ENCODE results near the gene TCF20. TPM values are rescaled to one million over a fixed set of nuclear protein-coding genes. Genes with fewer than 3 reads are reported as not detected.

TCF20 gene
- total and polyA plus RNA-seq, 9 donors = 6.7 to 15.6 (median 10.4) TPM

DNA sequence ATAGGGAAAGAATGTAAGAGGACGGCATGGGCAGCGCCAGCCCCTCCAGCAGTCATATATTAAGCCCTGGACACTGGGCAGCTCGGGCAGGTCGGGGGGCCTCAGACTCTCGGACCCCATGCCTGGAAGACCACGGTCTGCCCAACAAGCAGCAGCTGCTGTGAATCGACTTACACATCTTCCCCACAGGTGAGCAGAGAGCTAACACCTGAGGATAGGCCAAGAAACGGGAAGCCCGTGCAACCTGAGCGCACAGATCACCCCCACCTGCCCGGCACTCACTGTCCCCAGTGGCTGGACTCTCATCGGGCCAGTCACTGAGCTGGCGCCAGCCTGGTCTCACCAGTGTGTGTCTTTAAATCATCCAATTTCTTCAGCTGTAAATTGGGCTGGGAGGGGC lies 4.7 kb upstream of the TCF20 start:
- no peak for DNase-seq
- H3K27me3 ChIP-seq (ENCODE audit: control insufficient read depth, insufficient read depth, low read length) = peaks cover 56% of the 10 kb centered on the region
- H3K27ac ChIP-seq (ENCODE audit: low read length) = no peak overlapping the region
- peaks cover 4% of the 10 kb centered on the region for H3K4me1 ChIP-seq (ENCODE audit: control insufficient read depth, insufficient read depth, low read length)
- H3K9me3 ChIP-seq (replicated peaks; ENCODE audit: control insufficient read depth, low read depth, low read length) = no peaks in the 10 kb centered on the region
- no peak overlapping the region for H3K4me3 ChIP-seq (ENCODE audit: low read length)
- no peaks in the 10 kb centered on the region for H3K36me3 ChIP-seq (ENCODE audit: control insufficient read depth, insufficient read depth, low read length)
- 82% methylated on average over 13 of the region's 13 CpGs for WGBS (ENCODE audit: insufficient coverage)

DNA sequence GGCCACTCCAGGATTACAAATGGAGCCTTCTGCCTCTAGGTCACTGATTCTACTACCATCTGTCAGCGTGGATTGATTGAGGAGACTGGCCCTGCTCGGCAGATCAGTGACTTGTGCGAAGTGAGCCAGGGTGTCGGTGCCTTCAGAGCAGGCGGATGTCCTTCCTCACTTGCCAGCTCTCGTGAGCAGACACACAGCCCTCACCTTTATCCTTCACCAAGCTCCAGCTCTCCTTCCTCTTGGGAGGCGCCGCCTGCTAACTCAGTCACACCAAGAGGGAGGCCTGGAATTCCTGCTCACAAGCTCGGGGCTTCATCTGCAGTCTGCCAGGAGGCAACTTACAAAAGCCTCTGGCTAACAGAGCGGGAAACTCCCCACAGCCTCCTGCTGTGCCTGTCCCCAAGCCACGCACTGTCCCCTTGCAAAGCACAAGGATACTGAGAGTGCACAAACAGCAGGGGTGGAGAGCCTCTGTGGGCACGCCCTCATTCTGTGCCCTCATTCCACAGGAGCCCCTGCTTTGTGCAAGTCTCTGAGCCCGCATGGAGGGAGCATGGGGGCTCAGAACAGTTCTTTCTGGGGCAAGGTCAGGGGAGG lies 3.5 kb upstream of the TCF20 start:
- 44% methylated on average over 12 of the region's 13 CpGs for whole genome bisulfite sequencing (ENCODE audit: insufficient coverage)
- Histone ChIP-seq H3K4me3 (ENCODE audit: low read length) (no peak overlapping the region), H3K27ac (ENCODE audit: low read length) (no peak overlapping the region), H3K9me3 (replicated peaks; ENCODE audit: control insufficient read depth, low read depth, low read length) (no peaks in the 10 kb centered on the region), H3K36me3 (ENCODE audit: control insufficient read depth, insufficient read depth, low read length) (no peaks in the 10 kb centered on the region), H3K4me1 (ENCODE audit: control insufficient read depth, insufficient read depth, low read length) (peaks cover 4% of the 10 kb centered on the region), H3K27me3 (ENCODE audit: control insufficient read depth, insufficient read depth, low read length) (peaks cover 45% of the 10 kb centered on the region)
- no peak for DNase-seq

DNA sequence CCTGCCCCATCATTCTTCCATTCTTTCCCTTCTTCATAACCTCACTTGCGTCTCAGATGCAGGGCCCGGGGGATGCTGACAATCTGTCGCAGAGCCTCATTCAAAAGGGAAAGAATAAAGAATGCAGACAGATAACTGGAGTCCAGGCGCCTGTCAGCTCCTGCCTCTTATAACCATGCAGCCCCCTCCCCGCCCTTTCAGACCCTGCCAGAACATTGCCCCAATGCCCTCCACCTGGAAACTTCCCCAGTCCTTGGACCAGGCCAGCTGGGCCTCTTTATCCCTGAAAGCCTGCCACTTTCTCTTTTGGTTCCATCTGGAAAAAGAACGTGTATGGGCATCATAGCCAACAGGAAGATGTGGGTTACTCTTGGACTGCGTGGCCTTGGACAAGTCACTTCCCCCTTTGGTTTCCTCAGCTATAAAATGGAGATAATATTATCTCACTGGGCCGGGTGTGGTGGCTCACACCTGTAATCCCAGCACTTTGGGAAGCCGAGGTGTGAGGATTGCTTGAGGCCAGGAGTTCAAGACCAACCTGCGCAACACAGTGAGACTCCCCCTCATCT lies 2.1 kb upstream of the TCF20 start:
- Histone ChIP-seq H3K27ac (ENCODE audit: low read length) (no peak overlapping the region), H3K4me1 (ENCODE audit: control insufficient read depth, insufficient read depth, low read length) (peaks cover 9% of the 10 kb centered on the region), H3K4me3 (ENCODE audit: low read length) (no peak overlapping the region)

DNA sequence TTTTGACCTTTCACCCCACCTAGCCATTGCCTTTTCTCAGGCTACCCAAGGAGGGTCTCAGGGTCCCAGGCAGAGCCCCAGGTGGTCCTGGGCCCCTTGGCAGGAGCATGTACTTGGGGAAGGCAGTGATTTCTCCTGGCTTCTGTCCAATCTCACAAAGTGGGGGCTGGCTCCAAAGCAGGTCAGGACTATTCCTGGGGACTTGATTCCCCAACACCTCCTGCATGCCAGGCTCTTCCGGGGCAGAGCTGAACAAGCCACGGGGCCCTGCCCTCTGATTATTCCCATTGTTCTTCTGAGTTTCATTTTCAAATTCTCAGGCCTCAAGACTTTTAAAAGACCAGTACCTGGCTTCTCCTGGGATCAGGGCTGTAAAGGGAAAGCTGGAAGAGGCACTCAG lies 1.5 kb upstream of the TCF20 start:
- Histone ChIP-seq H3K4me1 (ENCODE audit: control insufficient read depth, insufficient read depth, low read length) (peaks cover 9% of the 10 kb centered on the region), H3K27ac (ENCODE audit: low read length) (no peak overlapping the region), H3K4me3 (ENCODE audit: low read length) (no peak overlapping the region), H3K9me3 (replicated peaks; ENCODE audit: control insufficient read depth, low read depth, low read length) (no peaks in the 10 kb centered on the region), H3K27me3 (ENCODE audit: control insufficient read depth, insufficient read depth, low read length) (peaks cover 27% of the 10 kb centered on the region), H3K36me3 (ENCODE audit: control insufficient read depth, insufficient read depth, low read length) (no peaks in the 10 kb centered on the region)
- WGBS (ENCODE audit: insufficient coverage) = 100% methylated on average over 1 of the region's 2 CpGs
- no peak for DNase-seq

More for the DNA sequence above, 2.1 kb upstream of the TCF20 start:
- peaks cover 31% of the 10 kb centered on the region for H3K27me3 ChIP-seq (ENCODE audit: control insufficient read depth, insufficient read depth, low read length)
- H3K9me3 ChIP-seq (replicated peaks; ENCODE audit: control insufficient read depth, low read depth, low read length) = no peaks in the 10 kb centered on the region
- H3K36me3 ChIP-seq (ENCODE audit: control insufficient read depth, insufficient read depth, low read length) = no peaks in the 10 kb centered on the region
- WGBS (ENCODE audit: insufficient coverage) = 93% methylated on average over 5 of the region's 10 CpGs
- DNase-seq = no peak

DNA sequence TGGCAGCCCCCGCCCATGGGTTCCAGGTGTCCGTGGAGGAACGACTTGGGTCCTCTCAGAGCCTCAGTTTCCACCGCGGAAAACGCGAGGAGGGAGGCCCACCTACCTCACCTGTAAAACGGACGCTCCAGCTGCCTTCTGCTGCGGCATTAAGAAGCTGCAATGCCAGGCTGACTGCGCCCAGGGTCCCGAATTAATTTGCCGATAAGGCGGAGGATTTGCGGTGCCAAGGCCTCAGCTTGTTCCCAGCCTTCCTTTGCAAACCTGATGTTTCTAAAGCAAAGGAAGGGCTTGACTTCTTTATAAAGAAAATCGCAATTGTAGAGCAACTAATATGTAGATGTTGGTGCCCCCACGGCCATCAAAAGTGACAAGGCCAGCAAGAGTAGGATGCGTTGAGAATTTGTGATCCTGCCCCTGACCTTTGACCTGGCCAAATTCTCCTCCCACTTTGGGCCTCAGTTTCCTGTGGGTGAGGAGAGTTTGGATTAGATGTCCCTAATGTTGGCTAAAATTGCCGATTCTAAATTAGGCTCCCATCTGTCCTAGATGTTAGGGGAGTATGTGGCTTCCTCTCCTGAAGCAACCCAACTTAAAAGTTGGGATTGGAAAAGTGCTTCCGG lies 849 bp upstream of the TCF20 start:
- H3K27me3 ChIP-seq (ENCODE audit: control insufficient read depth, insufficient read depth, low read length) = peaks cover 23% of the 10 kb centered on the region
- DNase-seq = no peak
- no peaks in the 10 kb centered on the region for H3K9me3 ChIP-seq (replicated peaks; ENCODE audit: control insufficient read depth, low read depth, low read length)
- H3K4me1 ChIP-seq (ENCODE audit: control insufficient read depth, insufficient read depth, low read length) = peaks cover 9% of the 10 kb centered on the region
- H3K36me3 ChIP-seq (ENCODE audit: control insufficient read depth, insufficient read depth, low read length) = no peaks in the 10 kb centered on the region
- peak overlapping the region; percentile 41 for H3K4me3 ChIP-seq (ENCODE audit: low read length)
- H3K27ac ChIP-seq (ENCODE audit: low read length) = no peak overlapping the region
- 70% methylated on average over 15 of the region's 20 CpGs for WGBS (ENCODE audit: insufficient coverage)

DNA sequence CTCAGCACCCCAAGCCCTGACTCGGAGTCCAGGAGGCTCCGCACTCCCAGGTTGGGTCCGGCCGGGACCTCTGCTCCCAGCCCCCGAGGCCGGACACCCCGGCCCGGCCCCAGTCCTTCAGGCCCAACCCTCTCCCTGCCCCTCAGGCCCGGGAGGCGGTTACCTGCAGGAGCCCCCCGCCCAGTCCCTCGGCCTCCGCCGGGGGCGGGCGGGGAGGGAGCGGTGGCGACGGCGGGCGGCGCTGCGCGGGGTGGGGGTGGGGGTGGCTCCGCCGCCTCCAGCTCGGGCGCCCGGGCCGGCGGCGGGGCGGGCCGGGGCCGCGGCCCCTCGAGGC lies 310 bp downstream of the TCF20 start:
- DNase-seq = peak; percentile 45
- H3K27me3 ChIP-seq (ENCODE audit: control insufficient read depth, insufficient read depth, low read length) = peaks cover 11% of the 10 kb centered on the region
- H3K36me3 ChIP-seq (ENCODE audit: control insufficient read depth, insufficient read depth, low read length) = no peaks in the 10 kb centered on the region
- no peaks in the 10 kb centered on the region for H3K9me3 ChIP-seq (replicated peaks; ENCODE audit: control insufficient read depth, low read depth, low read length)
- under 1% methylated on average over 24 of the region's 37 CpGs for WGBS (ENCODE audit: insufficient coverage)
- peak overlapping the region; percentile 47 for H3K27ac ChIP-seq (ENCODE audit: low read length)
- peak overlapping the region; percentile 91 for H3K4me3 ChIP-seq (ENCODE audit: low read length)
- H3K4me1 ChIP-seq (ENCODE audit: control insufficient read depth, insufficient read depth, low read length) = peaks cover 9% of the 10 kb centered on the region

DNA sequence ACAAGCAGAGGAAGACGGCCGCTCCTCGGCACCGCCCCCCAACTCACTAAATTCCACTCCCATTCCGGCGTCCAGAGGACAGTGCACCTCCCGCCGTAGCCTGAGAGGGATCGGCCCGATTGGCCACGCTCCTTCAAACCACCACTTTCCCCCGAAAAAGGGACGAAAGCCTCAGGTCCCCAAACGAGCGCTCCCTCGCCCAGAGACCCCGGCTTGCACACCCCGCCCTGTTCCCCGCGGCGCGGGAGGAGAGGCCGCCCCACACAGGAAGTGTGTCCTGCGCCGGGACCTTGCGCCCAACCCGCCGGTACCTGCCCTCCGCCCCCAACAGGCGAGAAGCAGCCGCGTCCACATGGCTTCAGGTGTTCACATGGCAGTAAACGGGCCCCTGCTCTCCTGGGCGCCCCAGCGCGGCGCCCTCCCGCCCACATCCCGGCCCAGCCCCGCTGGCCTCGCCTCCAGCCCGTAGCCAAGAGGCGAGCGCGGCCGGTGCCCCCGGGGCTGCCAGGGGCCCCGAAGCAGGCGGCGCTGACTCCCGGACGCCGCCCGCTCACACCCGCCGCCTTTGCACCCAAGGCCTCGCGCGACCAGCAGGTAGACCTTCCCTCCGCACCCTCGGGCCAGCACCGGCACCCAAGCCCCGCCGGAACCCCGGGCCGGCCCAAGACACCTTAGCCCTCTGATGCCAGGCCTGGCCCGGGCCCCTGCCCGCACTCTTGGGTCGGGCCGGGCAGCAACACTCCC lies 849 bp downstream of the TCF20 start:
- peak; percentile 46 for DNase-seq
- no peaks in the 10 kb centered on the region for H3K36me3 ChIP-seq (ENCODE audit: control insufficient read depth, insufficient read depth, low read length)
- peaks cover 9% of the 10 kb centered on the region for H3K27me3 ChIP-seq (ENCODE audit: control insufficient read depth, insufficient read depth, low read length)
- peaks cover 9% of the 10 kb centered on the region for H3K4me1 ChIP-seq (ENCODE audit: control insufficient read depth, insufficient read depth, low read length)
- H3K9me3 ChIP-seq (replicated peaks; ENCODE audit: control insufficient read depth, low read depth, low read length) = no peaks in the 10 kb centered on the region
- H3K4me3 ChIP-seq (ENCODE audit: low read length) = peak overlapping the region; percentile 91
- H3K27ac ChIP-seq (ENCODE audit: low read length) = peak overlapping the region; percentile 65
- under 1% methylated on average over 70 of the region's 70 CpGs for WGBS (ENCODE audit: insufficient coverage)

DNA sequence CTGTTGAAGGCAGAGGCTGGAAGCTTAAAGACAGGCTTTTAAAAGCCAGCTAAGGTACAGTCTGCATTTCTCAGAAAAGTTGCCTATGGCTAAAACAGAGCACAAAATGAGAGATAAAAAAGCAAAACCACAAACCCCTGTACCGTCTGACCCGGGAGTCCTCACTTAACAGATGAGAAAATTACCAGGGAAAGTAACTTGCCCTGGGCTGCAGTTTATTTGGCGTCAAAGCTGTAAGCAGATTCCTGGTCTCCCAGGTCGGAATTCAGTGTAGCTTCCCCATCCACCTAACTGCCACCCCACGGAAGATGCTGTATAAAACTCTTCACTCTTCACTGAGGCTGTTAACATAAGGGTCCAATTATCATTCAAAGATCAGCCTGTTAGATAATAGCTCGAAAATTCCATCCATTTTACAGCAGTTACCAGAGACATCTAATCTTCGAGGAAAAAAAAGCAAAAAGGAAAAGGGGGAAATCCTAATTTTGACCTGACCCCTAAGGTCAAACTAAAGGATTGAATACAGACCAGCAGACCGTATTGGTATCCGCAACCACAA lies 1.5 kb downstream of the TCF20 start:
- H3K9me3 ChIP-seq (replicated peaks; ENCODE audit: control insufficient read depth, low read depth, low read length) = no peaks in the 10 kb centered on the region
- peaks cover 9% of the 10 kb centered on the region for H3K4me1 ChIP-seq (ENCODE audit: control insufficient read depth, insufficient read depth, low read length)
- no peaks in the 10 kb centered on the region for H3K36me3 ChIP-seq (ENCODE audit: control insufficient read depth, insufficient read depth, low read length)
- peak overlapping the region; percentile 91 for H3K4me3 ChIP-seq (ENCODE audit: low read length)
- no peak overlapping the region for H3K27ac ChIP-seq (ENCODE audit: low read length)
- WGBS (ENCODE audit: insufficient coverage) = 17% methylated on average over 4 of the region's 9 CpGs
- H3K27me3 ChIP-seq (ENCODE audit: control insufficient read depth, insufficient read depth, low read length) = peaks cover 3% of the 10 kb centered on the region
- no peak for DNase-seq

DNA sequence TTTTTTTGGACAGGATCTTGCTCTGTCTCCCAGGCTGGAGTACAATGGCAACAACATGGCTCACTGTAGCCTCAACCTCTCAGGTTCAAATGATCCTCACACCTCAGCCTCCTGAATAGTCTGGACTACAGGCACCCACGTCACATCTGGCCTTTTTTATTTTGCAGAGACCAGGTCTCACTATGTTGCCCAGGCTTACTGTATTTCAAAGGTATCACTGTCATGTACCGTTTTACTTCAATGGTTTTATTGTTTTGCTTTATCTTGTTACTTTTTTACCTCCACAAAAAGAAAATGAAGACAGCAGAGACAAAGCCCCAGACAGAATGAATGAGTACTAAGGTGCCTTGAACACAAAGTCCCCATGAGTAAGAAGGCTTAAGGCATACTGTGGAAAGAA lies 5.1 kb downstream of the TCF20 start:
- WGBS (ENCODE audit: insufficient coverage) = no CpG with 5 or more reads among the region's 2 CpGs
- H3K4me3 ChIP-seq (ENCODE audit: low read length) = no peak overlapping the region

DNA sequence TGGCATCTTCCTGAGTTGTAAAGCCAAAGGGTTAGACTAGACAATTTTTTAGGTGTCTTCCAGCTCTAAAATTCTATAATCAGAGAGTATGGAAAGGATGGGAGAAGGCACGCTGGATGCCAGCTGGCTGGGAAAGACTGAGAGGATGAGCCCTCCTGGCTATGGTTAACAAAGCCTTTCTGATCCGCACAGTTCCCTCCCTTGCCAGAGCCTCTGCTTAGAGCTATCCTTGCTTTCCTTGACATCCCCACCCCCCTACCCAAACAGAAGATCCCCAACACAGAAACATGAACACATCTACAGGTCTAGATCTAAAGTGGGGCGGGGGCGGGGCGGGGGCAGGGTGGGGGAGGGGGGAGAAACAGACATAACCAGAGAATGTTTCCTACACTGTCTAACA lies 6.5 kb downstream of the TCF20 start:
- H3K36me3 ChIP-seq (ENCODE audit: control insufficient read depth, insufficient read depth, low read length) = no peaks in the 10 kb centered on the region
- WGBS (ENCODE audit: insufficient coverage) = 83% methylated on average over 1 of the region's 5 CpGs
- no peaks in the 10 kb centered on the region for H3K27me3 ChIP-seq (ENCODE audit: control insufficient read depth, insufficient read depth, low read length)
- DNase-seq = no peak
- H3K27ac ChIP-seq (ENCODE audit: low read length) = no peak overlapping the region
- H3K9me3 ChIP-seq (replicated peaks; ENCODE audit: control insufficient read depth, low read depth, low read length) = no peaks in the 10 kb centered on the region
- H3K4me1 ChIP-seq (ENCODE audit: control insufficient read depth, insufficient read depth, low read length) = peaks cover 4% of the 10 kb centered on the region
- H3K4me3 ChIP-seq (ENCODE audit: low read length) = no peak overlapping the region

More for the DNA sequence above, 5.1 kb downstream of the TCF20 start:
- H3K27me3 ChIP-seq (ENCODE audit: control insufficient read depth, insufficient read depth, low read length) = no peaks in the 10 kb centered on the region
- H3K27ac ChIP-seq (ENCODE audit: low read length) = no peak overlapping the region
- H3K4me1 ChIP-seq (ENCODE audit: control insufficient read depth, insufficient read depth, low read length) = peaks cover 5% of the 10 kb centered on the region
- DNase-seq = no peak
- no peaks in the 10 kb centered on the region for H3K36me3 ChIP-seq (ENCODE audit: control insufficient read depth, insufficient read depth, low read length)
- no peaks in the 10 kb centered on the region for H3K9me3 ChIP-seq (replicated peaks; ENCODE audit: control insufficient read depth, low read depth, low read length)

Measured in muscle of leg (tissue), 11 donors.